22Rv1 (cell line): Measurements from ENCODE around the gene SLC39A6.

Experiments used
- CTCF ChIP-seq: fragments of 450-650 bp; IDR thresholded peaks from 2 replicates; pipeline ENCODE4 v1.5.1; 2017; ENCODE audit warnings: mild to moderate bottlenecking
- ZFX ChIP-seq: fragments of 450-650 bp; IDR thresholded peaks from 2 replicates; pipeline ENCODE4 v1.6.1; 2017; ENCODE audit warnings: antibody characterized with exemption, borderline replicate concordance

GRCh38 chr18:36127836-36128529 is 1.2 kb downstream of the SLC39A6 start:
- no peak for TF ChIP-seq CTCF
- no peak for TF ChIP-seq ZFX
